CD4-positive, alpha-beta T cell treated with Interleukin-17A for 4 hours (primary cell): ENCODE results near the gene PPP1R2C.
A peak's percentile ranks its signal among the peaks of the same experiment; 100 is the strongest.

Experiments
- DNase-seq: peaks from one replicate; pipeline ENCODE4 v3.0.0-alpha.2; 2020; ENCODE audit warnings: mixed read lengths

PPP1R2C gene

DNA sequence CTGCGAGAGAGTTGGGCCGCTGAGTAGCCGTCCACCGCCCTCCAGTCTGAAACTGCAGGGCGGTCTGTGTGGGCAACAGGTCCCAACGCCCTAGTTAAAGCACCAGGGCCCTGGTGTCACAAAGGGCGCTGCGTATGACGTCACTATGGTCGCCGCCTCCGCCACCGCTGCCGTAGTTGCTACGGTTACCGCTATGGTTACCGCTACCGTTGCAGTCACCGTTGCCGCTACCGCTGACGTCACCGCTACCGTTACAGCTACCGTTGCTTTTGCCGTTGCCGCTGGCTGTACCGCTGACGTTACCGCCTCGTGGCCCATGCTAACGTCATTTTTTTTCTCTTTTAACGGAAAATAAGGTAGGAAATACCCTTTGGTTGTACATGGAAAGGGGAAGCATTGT lies at the start of gene PPP1R2C:
Gene PPP1R2C (minus strand): TSS at position 68 of the 400 bp plus-strand sequence. CDS start 84 bp downstream, outside the sequence.
- peak; percentile 51 for DNase-seq

DNA sequence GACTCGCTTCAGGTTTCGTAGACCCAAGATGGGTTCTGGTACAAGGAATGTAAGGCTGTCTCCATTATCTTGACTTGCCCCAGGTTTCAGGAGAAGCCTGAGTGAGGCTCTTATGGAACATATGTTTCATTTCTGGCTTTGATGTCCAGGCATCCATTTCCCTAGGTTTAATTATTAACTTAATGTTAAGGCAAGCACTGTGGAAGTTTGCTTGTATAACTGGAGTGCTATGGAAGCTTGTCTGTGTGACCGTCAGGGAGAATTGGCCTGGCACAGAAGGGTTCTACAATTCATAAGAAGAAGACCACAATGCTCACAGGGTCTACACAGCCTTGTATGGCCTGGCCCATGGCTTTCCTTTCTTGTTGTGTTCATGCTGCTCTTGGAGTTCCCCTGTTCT lies 47.2 kb upstream of the PPP1R2C start:
- DNase-seq, result no peak

GRCh38 chrX:42824541-42824940 lies 46.6 kb upstream of the PPP1R2C start:
- no peak for DNase-seq

- no peak for DNase-seq
Measured at GRCh38 chrX:42823443-42823842, 45.5 kb upstream of the PPP1R2C start.

DNA sequence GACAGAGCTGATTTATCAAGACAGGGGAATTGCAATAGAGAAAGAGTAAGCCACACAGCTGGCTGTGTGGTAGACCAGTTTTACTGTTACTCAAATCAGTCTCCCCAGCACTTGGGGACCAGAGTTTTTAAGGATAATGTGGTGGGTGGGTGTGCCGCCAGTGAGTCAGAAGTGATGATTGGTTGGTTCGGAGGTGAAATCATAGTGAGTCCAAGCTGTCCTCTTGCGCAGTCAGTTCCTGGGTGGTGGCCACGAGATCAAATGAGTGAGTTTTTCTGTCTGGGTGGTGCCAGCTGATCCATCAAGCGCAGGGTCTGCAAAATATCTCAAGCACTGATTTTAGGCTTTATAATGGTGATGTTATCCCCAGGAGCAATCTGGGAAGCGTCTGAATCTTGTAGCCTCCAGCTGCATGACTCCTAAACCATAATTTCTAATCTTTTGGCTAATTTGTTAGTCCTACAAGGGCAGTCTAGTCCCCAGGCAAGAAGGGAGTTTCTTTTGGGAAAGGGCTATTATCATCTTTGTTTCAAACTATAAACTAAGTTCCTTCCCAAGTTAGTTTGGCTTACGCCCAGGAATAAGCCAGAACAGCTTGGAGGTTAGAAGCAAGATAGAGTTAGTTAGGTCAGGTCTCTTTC lies 44.0 kb upstream of the PPP1R2C start:
- no peak for DNase-seq

DNA sequence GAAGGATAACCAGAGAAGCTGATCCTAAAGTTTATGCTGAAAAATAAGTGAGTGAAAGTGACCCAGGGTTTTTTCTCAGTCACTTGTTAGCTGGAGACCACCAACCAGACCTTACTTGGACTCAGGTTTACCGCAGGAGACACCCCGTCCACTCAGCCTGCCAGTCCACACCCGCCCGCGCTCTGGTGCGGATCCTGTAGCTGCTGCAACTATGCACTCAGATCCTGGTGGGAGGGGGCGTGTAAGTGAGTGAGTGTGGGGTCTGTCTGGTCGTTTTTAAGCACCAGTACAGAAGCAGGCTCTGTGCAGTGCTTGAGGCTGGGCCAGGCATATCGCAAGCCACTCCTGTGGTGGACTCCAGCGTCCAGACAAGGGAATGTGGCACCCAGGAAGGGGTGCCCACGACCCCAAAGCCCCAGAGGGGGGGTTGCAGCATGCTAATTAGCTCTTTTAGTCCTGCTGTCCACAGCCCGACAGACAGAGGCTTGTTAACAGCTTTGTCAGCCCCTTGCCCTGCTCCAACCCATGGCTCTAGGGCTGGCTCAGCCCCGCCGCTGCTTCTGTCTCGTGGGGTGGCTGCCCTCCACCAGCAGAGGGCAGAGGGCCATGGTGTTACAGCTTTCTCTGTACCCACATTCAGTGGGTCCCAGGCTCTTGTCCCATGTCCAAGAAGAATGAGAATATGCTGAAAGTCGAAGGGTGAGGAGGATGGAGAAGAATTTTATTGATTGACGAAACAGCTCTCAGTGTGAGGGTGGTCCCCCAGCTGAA lies 40.4 kb upstream of the PPP1R2C start:
- DNase-seq, result no peak

- no peak for DNase-seq
Measured at GRCh38 chrX:42809569-42809968, 31.6 kb upstream of the PPP1R2C start.

- DNase-seq, result no peak
Measured at GRCh38 chrX:42807393-42807792, 29.4 kb upstream of the PPP1R2C start.

GRCh38 chrX:42804524-42804923 lies 26.6 kb upstream of the PPP1R2C start:
- DNase-seq, result no peak

DNA sequence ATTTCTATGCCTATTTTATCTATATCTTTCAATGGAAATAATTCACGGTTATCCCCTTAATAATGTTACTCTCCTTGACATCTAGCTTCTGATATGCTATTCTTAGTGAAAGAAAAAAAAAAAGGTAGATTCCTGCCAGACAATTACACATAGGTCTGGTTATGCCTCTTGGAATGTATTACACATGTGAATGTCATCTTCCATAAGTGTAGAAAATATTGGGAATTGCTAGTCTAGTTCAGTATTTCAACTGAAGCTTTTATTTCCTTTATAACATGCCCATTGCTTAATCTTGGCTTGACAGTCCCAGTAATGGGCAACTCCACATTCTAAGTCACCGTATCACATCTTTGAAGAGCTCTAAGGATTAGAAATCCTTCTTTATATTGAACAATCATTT lies 25.4 kb upstream of the PPP1R2C start:
- DNase-seq, result no peak

DNA sequence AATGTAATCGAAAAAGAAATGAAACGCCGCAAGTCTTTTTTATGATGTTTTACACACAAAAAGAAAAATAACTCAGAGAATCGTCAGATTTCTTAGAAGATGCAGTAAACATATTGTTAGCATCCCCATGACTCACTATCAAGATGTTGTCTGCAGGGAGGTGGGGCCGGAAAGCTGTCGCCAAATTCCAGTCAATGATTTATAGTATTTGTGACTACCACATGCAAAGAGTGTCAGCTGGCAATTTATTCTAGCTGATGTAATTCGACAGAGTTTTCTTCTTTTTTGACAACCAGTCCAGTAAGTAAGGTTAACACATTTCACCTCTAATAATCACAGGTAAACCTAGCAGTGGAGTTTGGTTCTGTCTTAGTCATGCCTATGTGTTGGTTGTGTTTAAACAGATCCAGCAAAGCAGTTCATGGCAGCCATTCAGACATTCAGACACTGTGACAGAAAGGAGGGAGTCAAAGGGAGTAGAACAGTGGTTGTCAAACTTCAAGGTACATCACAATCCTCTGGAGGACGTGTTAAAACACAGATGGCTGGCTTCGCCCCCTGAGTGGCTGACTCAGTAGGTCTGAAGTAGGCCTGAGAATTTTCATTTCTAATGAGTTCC lies 19.8 kb upstream of the PPP1R2C start:
- no peak for DNase-seq

DNA sequence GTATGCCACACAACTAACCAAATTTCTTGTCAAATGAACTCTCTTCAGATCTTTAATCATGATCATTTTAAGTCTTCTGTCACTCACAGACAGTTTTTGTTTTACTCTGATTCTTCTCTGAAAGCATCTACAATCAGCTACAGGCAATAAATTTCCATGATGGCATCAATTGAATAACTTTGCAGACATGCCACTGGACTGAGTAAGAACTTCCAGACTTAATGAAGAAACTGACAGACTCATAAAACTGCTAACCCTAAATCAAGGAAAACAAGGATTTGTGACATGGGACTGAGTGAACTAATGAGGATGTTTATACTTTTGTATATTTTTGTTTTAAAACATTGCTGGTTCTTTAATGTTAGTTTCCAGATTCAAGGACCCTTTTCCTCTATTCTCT lies 5.5 kb upstream of the PPP1R2C start:
- DNase-seq, result no peak

- no peak for DNase-seq
Measured at GRCh38 chrX:42776195-42776594, 1.8 kb downstream of the PPP1R2C start.

DNA sequence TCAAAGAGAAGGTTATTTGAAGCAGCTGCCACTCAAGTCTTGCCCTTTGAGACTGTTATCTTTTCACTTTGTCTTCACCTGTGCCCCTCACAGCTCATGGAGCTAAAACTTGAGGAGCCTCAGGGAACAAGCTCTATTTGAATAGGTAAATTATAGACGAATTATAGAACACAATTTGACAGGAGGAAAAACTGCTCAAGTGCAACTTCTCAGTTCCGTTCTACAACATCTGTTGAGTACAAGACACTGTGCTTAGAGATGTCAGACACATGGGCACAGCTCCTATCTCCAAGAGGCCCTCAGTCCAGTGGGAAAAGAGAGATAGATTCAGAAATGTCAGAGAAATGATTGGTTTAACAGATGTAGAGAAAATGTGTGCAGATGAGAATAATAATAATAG lies 5.1 kb downstream of the PPP1R2C start:
- no peak for DNase-seq

- no peak for DNase-seq
Measured at GRCh38 chrX:42771506-42772335, 6.2 kb downstream of the PPP1R2C start.

DNA sequence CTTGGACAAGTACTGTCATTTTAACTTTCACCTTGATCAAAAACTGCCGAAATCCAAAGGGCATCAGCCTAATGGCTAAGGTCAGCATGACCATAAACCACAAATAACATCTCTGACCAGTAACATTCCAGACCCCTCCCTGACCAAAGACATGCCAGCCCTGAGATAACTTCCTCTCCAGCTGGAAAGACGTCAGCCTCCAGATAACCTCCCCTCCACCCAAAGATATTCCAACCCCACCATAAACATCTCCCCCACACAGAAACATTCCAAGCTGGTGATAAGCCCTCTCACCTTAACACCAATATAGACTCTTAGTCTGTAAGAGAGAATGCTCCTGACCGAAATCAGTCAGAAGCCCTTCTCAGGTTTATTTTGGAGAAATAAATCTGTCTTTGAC lies 7.4 kb downstream of the PPP1R2C start:
- no peak for DNase-seq

DNA sequence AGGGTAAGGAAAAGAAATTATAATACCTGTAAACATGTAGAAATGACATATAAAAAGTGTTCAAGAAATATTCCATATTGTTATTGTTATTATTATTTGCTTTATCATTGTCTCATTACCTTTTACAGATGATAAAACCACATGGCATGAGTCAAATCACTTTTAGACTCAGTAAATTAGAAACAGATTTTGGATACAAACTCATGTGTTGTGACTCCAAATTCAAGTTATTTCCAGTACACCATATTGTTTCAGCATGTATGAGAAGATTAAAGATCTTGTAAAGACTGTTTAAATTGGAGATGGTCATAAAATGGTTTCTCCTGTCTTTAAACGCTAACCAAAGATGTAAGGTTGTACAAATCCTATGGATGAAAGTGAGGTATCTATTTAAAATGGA lies 18.1 kb downstream of the PPP1R2C start:
- DNase-seq, result no peak

- no peak for DNase-seq
Measured at GRCh38 chrX:42755815-42756214, 22.1 kb downstream of the PPP1R2C start.

- no peak for DNase-seq
Measured at GRCh38 chrX:42754603-42755002, 23.4 kb downstream of the PPP1R2C start.

GRCh38 chrX:42754115-42754514 lies 23.8 kb downstream of the PPP1R2C start:
- no peak for DNase-seq

GRCh38 chrX:42752730-42753129 lies 25.2 kb downstream of the PPP1R2C start:
- DNase-seq, result no peak

GRCh38 chrX:42751573-42751972 lies 26.4 kb downstream of the PPP1R2C start:
- DNase-seq, result no peak
